HG03108 (cell line): ENCODE data around the gene IGF2R.
"Not testable (repeated sequence)": the region's sequence is repeated elsewhere in the genome, so short reads cannot be mapped to it uniquely, and the experiment has no call there.

ENCODE experiments used
- ATAC-seq: cut with Tn5 transposase; IDR thresholded peaks from one replicate; pipeline ENCODE4 v1.9.1; 2021; ENCODE audit warnings: moderate library complexity; ENCODE audit not compliant: unreplicated experiment

The IGF2R gene

DNA sequence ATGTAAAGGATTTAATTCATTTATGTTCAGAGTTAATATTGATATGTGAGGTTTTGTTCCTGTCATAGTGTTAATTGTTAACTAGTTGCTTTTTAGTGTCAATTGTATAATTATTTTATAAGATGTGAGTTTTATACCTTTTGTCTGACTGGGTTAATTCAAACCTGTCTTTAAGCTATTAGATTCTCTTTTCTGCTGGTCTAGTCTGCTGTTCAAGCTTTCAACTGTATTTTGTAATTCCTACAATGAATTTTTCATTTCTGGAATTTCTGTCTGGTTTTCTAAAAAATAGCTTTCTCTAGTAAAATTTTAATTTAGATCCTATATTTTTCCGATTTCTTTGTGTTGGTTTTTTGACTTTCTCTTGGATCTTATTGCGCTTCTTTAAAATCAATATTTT is 26.5 kb downstream of the IGF2R start:
- no peak for ATAC-seq

DNA sequence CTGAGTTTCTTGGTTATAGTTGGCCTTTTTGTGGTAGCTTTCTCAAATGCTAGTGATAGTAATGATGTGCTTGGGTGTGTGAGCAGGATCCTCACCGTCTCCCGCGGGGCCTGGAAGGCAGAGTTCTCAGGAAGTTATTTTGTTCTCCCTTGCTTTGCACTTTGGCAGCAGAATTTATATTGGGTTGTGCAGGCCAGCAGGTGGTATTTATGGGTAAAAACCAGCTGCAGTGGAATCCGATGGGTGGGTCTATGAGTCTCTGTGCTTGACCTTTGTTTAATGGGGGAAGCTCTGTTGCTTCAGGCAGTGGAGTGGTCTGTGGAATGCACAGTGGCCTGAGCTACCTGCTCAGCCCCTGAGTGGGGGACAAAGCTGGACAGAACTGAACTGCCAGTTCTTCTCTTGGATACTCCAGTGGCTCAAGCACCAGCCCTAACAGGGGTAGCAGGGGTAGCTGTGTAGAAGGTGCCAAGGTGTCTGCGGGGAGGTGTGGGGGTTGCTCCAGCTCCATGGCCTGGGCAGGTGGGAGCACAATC is 27.3 kb downstream of the IGF2R start:
- ATAC-seq: no peak

DNA sequence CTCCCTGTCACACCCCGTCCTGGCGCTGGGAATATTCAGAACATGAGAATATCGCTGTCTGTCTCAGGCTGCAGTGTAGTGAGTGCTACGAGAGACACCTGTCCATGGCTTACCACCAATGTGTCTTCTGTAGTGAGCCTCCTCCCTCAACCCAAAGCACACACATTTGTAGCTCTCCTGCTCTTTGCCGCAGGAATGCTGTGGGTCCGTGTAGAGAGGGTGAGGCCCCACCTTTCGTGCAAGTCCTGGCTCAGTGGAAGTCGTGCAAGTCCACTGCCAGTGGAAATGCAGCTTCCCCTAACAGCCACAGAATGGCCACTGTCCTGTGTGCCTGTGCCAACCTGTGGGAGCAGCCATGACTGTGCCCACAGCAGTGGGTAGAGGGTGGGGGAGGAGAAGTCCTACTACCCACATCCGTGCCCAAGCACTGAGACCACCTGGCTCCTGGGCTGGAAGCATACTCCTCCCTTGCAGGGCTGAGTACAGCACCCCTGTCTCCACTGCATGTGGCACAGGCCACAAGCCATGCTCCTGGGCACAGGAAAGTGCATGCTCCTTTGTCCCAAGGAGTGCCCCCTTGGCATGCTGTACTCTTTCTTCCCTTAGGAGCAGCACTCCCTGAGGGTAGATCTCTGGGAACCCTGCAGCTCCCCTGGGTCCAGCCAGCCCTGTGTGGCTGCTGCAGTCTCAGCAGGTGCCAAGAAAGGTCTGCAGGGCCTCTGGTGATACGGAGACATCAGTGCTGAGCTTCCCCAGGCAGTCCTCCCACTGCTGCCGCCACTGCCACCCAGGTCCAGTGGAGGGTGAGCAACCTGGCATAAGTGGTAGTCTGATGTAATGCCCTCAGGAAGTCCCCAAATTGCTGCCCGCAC is 28.0 kb downstream of the IGF2R start:
- ATAC-seq: no peak

DNA sequence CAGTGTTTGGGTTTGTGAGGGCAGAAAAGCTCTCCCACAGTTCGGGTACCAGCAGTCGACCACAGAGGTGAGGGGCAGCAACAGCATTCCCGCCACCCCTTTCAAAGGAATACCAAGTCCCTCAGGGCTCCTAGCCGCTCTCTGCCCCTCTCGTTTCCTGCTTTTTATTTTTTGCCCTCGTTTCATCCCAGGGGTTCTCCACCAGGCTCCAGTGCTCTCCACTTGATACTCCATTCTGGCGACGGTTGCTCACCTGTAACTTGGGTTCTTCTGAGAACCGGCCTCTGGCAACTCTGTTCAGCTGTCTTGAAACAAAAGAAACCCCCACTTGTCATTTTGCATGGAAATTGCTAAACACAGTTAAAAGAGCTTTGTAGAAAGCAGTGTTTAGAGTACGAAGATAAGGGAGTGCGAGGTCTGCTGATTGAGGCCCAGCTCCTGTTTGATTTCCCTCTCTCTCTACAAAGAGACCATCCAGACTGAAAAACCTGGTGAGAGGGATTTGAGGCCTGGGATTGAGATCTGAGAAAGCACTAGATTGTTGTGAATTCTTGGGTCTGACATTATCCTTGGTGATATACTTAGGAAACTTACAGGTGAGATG is 28.7 kb downstream of the IGF2R start:
- no peak for ATAC-seq

DNA sequence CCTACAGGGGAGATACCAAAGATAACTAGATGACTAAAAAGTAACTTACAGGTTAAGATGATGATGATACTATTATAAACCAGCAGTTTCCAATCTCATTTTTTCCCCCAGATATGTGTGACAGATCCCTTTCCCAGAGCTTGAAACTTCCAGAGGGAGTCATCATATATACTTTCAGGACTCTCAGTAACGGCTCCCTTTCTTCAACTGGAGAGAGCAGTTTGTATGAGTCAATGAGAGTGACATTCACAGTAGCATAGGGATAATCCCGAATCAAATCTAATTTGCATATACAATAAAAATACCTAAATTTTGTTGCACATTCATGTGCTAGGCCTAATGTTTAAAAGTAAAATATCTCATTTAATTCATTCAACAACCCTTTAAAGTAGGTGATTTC is 29.7 kb downstream of the IGF2R start:
- ATAC-seq: no peak

DNA sequence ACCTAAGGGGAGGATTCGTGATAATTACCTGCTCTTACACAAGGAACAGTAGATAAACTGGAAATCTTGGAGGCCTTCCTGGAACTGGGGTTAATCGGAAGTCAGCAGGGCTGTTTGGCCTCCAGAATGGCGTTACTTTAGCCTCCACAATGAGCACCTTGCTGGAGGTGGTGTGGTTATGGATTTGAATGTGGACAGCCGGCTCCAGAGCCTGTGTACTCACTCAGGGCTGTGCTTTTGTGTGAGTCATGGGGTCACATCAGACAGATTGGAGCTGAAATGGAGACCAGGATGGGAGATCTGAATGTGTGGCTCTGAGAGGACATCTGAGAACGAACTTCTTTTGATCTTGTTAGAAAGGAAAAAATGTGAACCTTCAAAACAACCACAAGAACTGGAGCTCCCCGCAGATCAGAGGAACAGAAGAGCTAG is 30.4 kb downstream of the IGF2R start:
- no peak for ATAC-seq

DNA sequence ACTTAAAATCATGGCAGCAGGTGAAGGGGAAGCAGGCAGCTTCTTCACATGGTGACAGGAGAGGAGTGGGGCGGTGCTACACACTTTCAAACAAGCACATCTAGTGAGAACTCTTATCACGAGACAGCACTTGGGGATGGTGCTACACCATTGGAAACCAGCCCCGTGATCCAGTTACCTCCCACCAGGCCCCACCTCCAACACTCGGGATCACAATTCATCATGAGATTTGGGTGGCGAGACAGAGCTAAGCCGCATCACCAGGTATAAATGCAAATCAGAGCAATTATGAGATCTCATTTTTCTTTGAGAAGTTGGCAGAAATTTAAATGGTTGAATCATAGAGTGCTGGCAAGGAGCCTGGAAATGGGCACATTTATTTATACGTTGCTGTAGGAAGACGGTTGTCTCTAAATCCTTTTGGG is 31.4 kb downstream of the IGF2R start:
- no peak for ATAC-seq

DNA sequence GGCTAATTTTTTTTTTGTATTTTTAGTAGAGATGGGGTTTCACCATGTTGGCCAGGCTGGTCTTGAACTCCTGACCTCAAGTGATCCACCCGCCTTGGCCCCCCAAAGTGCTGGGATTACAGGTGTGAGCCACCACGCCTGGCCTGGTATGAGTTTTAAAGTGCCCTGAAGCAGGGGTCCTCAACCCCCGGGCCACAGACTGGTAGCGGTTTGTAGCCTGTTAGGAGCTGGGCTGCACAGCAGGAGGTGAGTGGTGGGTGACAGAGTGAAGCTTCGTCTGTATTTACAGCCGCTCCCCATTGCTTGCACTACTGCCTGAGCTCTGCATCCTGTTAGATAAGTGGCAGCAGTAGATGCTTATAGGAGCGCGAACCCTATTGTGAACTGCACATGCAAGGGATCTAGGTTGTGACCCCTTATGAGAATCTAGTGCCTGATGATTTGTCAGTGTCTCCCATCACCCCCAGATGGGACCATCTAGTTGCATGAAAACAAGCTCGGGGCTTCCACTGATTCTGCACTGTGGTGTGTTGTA is 32.1 kb downstream of the IGF2R start:
- not testable (repeated sequence) for ATAC-seq

DNA sequence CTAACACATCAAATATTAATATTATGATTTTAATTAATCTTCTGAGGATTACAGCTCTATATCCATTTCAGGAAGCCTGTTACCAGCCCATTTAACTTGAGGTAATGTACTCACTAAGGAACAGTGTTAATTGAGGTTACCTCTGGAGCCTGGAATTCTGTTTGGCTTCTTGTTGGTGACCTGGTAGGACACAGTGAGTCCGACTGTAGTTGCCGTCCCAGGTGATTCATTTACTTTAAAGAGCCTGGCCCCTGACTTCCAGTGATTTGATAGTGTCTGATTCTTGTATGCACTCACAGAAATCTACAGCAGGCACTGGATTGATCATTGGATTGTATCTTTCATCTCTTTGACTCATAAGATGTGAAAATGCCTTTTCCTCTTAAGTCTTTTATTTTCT is 34.0 kb downstream of the IGF2R start:
- no peak for ATAC-seq

DNA sequence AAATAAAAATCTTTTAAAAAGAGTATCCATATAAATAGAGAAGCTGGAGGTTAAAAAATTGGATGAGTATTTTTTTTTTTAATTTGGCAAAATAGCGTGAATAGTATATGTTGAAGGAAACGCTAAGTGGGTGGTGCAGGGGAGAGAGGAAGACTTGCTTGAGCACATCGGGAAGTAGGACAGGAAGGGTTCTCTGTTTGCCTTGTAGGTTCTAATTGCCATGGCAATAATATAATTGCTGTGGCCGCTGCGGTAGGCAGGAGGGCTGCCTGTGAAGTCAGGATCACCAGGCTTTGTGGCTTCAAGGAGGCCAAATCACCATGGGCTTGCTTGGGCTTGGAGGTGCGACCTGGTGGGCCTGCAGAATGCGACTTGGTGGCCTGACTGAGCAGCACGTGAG is 35.1 kb downstream of the IGF2R start:
- ATAC-seq: no peak

DNA sequence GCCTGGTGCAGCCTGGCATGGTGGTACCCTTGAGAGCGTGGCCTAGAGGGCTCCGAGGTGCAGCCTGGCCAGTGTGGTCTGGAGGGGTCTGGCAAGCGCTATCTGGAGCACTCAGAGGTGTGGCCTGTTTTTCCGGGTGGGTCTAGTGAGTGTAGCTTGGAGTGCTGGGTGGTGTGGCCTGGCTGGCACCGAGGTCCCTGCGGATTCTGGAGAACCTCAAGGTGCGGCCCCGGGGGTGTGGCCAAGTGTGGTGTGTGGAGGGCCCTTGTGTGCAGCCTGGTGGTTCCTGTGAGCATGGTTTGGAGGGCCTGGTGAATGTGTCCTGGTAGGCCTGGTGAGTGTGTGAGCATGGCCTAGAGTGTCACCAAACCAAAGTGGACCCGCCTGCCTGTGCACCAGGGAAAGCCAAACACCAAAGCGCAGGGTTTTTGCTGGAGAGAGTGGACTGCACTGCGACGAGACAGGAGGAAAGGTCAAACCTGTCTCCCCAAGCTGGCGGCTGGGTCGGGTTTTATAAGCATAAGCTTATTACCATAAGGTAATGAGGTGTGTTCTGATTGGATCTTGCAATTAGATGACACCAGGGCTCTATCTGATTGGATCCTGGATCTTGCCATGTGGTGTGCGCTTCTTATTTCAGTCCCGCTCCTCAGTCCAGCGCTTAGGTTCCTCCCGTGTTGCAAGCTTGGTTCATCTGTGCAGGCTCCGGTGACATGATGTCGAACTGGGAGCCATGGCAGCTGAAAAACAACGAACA is 35.7 kb downstream of the IGF2R start:
- no peak for ATAC-seq

DNA sequence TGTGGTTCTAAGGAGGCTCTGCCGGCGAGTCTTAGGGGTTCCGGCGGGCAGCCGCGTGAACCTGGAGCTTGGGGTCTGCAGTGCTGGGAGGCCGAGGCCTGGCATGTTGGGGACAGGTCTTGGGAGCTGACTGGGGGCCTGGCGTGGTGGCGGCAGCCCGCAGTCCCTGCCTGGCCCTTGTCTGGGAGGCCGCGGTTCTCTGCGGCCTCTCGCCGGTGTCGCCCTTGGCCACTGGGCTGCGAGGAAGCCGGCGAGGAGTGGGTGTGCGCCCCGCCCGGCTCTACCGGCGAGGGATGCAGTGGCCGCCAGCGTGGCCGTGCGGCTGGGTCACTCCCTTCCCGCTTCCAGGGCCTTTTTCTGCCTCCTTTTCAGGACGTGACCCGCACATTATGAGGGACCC is 36.3 kb downstream of the IGF2R start:
- no peak for ATAC-seq

DNA sequence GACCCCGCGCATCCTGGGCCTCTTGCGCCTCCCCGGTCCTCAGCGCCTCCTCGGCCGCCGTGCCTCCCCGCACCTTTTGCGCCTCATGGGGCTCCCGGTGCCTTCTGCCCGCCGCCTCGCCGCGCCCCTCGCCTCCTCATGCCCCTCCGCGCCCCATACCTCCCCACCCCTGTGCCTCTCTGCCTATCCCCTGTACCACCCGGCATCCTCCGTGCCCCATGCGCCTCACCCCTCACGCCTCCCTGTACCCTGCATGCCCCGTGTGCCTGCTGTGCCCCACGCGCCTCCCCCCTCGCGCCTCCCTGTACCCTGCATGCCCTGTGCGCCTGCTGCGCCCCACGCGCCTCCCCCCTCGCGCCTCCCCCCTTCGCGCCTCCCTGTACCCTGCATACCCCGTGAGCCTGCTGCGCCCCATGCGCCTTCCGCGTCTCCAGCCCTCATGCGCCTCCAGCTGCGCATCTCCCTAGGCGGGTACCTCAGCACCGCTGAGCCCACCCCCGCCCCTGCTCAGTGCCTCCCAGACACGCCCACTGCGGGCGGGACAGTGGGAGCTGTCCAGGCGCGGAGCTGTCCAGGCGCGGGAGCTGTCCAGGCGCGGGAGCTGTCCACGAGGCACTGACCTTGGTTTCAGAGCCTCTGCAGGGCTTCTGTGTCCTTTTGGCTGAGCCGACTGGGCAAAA is 37.1 kb downstream of the IGF2R start:
- no peak for ATAC-seq

DNA sequence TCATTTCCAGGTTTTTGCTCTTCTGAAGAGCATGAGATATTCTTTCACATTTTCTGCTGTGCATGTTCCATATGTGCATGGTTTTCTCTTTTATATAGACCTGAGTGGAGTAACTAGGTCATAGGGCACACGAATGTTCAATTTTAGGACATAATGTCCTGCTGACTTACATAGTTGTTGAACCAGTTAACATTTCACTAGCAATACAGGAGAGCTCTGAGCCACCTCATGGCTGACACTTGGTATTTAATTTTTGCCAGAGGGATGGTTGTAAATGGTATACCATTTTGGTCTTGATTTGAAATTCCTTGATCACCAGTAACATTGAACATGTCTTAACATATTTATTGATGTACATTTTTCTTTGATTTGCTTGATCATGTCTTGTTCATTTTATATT is 38.3 kb downstream of the IGF2R start:
- ATAC-seq: no peak

DNA sequence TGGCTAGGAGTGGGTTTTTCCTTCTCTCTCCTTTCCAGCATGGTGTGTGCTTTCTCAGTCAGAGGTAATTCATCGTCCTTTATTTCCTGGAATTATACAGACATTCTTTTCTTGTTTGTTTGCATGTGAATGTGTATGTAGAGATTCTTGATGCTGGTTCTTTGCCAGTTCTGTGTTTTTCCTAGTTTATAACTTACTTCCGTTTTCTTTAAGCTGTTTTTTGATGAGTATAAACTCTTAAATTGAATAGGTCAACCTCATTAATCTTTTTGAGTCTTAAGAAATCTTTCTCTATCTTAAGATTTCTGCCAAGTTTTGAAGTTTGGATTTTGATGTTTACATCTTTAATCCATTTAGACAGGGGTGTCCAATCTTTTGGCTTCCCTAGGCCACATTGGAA is 38.7 kb downstream of the IGF2R start:
- no peak for ATAC-seq

DNA sequence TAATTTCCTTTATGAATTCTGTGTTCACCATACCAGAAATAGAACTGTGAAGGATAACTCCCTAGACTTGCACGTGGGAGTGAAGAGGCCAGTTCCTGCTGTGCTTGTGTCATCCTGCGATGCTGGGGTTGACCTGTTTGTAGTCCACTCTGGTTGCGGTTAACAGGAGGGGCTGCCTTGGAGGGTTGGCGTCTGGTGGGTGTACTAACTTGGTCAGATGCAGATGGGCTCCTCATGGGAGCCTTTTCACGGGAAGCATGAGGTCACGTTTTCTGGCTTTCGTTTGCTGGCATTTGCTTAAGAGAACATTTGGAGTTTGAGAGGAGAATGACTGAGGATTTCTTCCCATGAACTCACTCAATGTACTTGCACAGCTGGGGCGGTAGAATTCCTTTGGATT is 41.2 kb downstream of the IGF2R start:
- no peak for ATAC-seq

DNA sequence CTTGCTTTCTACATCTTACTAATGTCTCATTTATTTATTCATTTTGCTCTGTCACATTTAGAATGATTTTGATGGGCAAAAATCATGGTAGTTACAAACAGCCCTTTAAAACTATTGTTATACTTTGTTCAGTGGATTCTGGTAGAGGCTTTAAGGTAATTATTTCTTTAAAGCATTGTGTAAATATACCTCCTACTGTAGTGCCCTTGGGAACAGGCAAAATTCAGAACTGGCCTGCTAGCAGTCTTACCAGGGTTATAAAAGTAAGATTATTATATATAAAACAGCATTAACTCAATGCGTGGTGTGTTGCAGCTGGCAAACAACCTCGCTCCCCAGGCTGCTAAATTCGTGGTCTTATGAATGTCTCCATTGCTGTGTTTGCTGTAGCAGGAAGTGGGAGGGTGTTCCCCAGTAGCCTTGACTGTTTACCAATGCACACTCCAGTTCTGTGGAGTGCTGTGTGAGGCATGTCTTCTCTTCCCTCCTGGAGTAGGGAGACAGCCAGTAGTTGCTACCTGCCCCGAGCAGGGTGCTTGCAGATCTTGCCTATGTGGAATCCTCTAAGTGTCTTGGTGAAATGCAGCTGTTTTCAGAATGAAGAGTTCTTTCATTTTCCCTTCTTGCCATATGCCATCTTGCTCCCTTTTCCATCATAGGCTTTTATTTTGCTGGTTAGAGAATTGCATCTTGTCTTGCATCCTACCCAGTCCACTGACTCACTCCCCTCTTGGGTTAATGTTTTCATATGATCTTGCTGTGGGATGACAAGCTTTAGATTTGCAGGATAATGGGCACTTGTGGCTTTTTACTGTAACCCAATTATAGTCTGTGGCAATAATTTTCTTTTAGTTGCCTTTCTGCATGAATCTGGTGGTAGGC is 45.3 kb downstream of the IGF2R start:
- no peak for ATAC-seq

DNA sequence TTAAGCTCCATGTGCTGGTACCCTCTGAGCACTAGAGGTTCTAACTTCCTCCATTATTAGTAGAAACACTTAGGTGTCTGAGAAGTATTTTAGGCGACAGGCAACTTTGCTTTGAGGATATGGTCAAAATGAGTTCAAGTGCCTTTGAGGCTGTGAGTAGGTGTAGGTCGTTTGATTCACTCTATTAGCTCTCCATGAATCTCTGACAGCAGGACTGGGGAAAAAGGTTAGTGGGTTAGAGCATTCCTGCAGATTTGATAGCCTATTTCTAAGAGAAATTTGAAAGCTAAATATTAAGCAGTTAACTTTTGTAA is 45.9 kb downstream of the IGF2R start:
- no peak for ATAC-seq

DNA sequence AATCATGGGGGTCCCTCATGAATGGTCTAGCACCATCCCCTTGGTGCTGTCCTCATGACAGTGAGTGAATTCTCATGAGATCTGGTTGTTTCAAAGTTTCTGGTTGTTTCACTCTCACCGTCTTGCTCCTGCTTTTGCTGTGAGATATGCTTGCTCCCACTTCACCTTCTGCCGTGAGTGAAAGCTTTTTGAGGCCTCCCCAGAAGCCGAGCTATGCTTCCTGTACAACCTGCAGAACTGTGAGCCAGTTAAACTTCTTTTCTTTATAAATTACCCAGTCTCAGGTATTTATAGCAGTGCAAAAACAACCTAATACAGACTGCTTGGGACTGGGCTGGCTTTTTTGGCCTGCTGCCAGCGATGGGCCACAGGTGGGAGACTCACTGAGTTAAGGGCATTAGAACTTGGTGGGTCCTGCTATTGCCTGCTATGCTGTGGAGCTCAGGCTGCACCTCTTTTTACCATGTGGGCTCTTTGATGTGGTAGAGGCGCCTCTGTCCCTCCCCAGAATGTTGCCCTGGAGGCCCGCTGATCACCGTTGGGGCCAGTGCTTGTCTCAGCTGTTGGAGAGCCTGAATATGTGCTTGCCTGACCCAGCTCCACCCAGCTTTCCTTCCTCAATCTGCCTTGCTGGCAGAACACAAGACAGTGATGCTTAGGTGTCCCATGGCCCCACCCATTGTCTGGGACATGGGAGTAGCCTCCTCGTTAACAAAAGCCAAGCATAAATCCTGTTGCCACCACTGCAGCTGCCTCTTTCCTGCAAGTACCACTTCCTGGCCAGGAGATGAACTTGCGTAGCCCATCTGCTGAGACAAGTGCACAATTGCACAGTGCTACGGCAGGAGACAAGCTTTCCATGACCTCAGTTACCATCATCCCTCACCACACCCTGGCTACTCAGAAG is 47.1 kb downstream of the IGF2R start:
- no peak for ATAC-seq
